Common myeloid progenitor, CD34-positive (primary cell): ENCODE results near the gene TLN1.

Experiments
- CTCF ChIA-PET: fragments of 350-600 bp; sonication (Branson Sonifier 250); formaldehyde crosslinking; loops from one replicate; lab custom pipeline; 2021; ENCODE audit warnings: antibody characterized with exemption; lab: Charles Lee
- POLR2A ChIA-PET: fragments of 350-600 bp; sonication (Branson Sonifier 250); formaldehyde crosslinking; loops from one replicate; lab custom pipeline; 2021; ENCODE audit warnings: antibody characterized with exemption; lab: Charles Lee
- DNase-seq, 3 donors: peaks; one replicate each; pipeline versions ENCODE4 v3.0.0 to v3.0.0-alpha.2; 2013
- H3K27ac ChIP-seq, 2 experiments: 1 replicate in 1 of 2; 2 replicates in 1 of 2; pipeline ENCODE4 v1.7.0; 2013; ENCODE audit warnings: inconsistent platforms in 2 of 2, low read length in 2 of 2, mild to moderate bottlenecking in 2 of 2, low read depth in 1 of 2, moderate library complexity in 1 of 2; ENCODE audit not compliant: severe bottlenecking in 2 of 2, insufficient read depth in 1 of 2, poor library complexity in 1 of 2
- H3K27me3 ChIP-seq, 5 experiments: replicated peaks in 2 of 5; 1 replicate in 3 of 5; 2 replicates in 2 of 5; pipeline versions ENCODE4 v1.6.1 to v1.7.0; 2013; ENCODE audit warnings: low read length in 4 of 5, mild to moderate bottlenecking in 2 of 5, moderate library complexity in 2 of 5, inconsistent platforms in 1 of 5; ENCODE audit not compliant: insufficient read depth in 5 of 5, control insufficient read depth in 4 of 5
- H3K36me3 ChIP-seq, 4 experiments: 1 replicate in 2 of 4; 2 replicates in 2 of 4; pipeline versions ENCODE4 v1.6.1 to v1.7.0; 2013; ENCODE audit warnings: low read length in 3 of 4, control low read depth in 1 of 4, mild to moderate bottlenecking in 1 of 4; ENCODE audit not compliant: control insufficient read depth in 4 of 4, insufficient read depth in 4 of 4
- H3K4me1 ChIP-seq, 4 experiments: 1 replicate in 3 of 4; 2 replicates in 1 of 4; pipeline versions ENCODE4 v1.6.1 to v1.7.1; 2013; ENCODE audit warnings: low read length in 3 of 4, mild to moderate bottlenecking in 3 of 4, control low read depth in 1 of 4, inconsistent platforms in 1 of 4, moderate library complexity in 1 of 4; ENCODE audit not compliant: control insufficient read depth in 4 of 4, insufficient read depth in 4 of 4; ENCODE audit errors: control extremely low read depth in 1 of 4
- H3K4me3 ChIP-seq, 7 experiments: 1 replicate in 4 of 7; 2 replicates in 3 of 7; pipeline versions ENCODE4 v1.5.1 to v1.7.0; 2013; ENCODE audit warnings: mild to moderate bottlenecking in 7 of 7, low read length in 6 of 7, moderate library complexity in 6 of 7, inconsistent platforms in 2 of 7, low read depth in 2 of 7, control low read depth in 1 of 7; ENCODE audit not compliant: insufficient read depth in 4 of 7, control insufficient read depth in 1 of 7; ENCODE audit errors: extremely low read depth in 1 of 7
- H3K9me3 ChIP-seq, 5 experiments: 1 replicate in 4 of 5; 2 replicates in 1 of 5; pipeline versions ENCODE4 v1.6.1 to v1.7.1; 2013; ENCODE audit warnings: low read length in 4 of 5, mild to moderate bottlenecking in 2 of 5, inconsistent platforms in 1 of 5, low read depth in 1 of 5, moderate library complexity in 1 of 5; ENCODE audit not compliant: control insufficient read depth in 4 of 5, insufficient read depth in 2 of 5; ENCODE audit errors: control extremely low read depth in 1 of 5
- WGBS: methylation state at CpG from one replicate; pipeline ENCODE4 v1.1.5; 2013; ENCODE audit not compliant: insufficient coverage; 5-methylcytosine and 5-hydroxymethylcytosine counted together

Gene TLN1

DNA sequence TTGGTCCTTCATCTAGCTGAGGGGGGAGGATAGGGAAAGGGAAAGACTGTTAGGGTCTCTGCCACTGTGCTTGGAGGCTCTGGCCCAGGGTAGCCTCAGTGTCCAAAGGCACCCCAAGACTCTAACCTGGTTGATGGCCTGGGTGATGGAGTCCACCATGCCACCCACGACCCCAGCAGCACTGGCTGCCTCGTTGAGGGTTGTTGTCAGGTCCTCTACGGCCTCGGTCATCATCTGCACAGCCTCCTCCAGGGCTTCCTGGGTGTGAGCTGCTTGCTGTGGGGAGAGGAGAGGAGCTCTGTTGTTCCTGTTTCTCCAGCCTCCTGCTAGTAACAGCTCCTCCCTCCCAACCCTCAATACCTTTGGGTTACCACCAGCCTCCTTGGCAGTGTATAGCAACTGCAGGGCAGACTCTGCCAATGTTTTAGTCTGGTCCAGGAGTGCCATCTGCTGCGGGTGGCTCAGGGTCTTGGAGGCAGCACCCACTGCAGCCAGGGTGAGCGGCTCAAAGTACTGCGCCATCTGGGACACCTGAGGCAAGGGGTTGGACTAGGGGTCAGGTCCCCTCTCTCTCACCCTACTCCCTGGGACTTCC lies 26.1 kb downstream of the TLN1 start:
- Histone ChIP-seq H3K36me3 (peaks cover 39 to 93% (median 85%) of the 10 kb centered on the region in 4 experiments), H3K27me3 (no peaks in the 10 kb centered on the region), H3K4me3 (no peak overlapping the region), H3K27ac (no peak overlapping the region), H3K4me1 (no peaks in the 10 kb centered on the region), H3K9me3 (no peaks in the 10 kb centered on the region)
- ChIA-PET POLR2A (no interaction called here), CTCF (interaction anchor here (0.8 to 5.8 kb wide), 8 partner anchors 9 to 198 kb away, joined by 3 to 37 read pairs (median 4); partner anchors contain the start of gene ARHGEF39)
- no peak for DNase-seq
- WGBS: 100% methylated on average over 2 of the region's 7 CpGs

GRCh38 chr9:35705372-35705771 lies 26.6 kb downstream of the TLN1 start:
- Histone ChIP-seq H3K27ac (no peak overlapping the region), H3K9me3 (no peaks in the 10 kb centered on the region), H3K27me3 (no peaks in the 10 kb centered on the region), H3K36me3 (peaks cover 40 to 93% (median 85%) of the 10 kb centered on the region in 4 experiments), H3K4me1 (no peaks in the 10 kb centered on the region), H3K4me3 (no peak overlapping the region)
- DNase-seq: no peak
- WGBS: 96% methylated on average over 7 of the region's 8 CpGs
- CTCF ChIA-PET: interaction anchor here (0.8 to 5.8 kb wide), 8 partner anchors 9 to 198 kb away, joined by 3 to 37 read pairs (median 4); partner anchors contain the start of gene ARHGEF39
- POLR2A ChIA-PET: no interaction called here

GRCh38 chr9:35703906-35704672 lies 27.9 kb downstream of the TLN1 start:
- Histone ChIP-seq H3K9me3 (no peaks in the 10 kb centered on the region), H3K36me3 (peaks cover 50 to 98% (median 92%) of the 10 kb centered on the region in 4 experiments), H3K4me1 (no peaks in the 10 kb centered on the region), H3K27ac (no peak overlapping the region), H3K4me3 (no peak overlapping the region), H3K27me3 (no peaks in the 10 kb centered on the region)
- DNase-seq: no peak
- ChIA-PET POLR2A (no interaction called here), CTCF (interaction anchor here (0.9 to 5.8 kb wide), 5 partner anchors 7 to 90 kb away, joined by 3 to 37 read pairs (median 3); no protein-coding TSS in a partner anchor)
- WGBS: 98% methylated on average over 26 of the region's 26 CpGs

DNA sequence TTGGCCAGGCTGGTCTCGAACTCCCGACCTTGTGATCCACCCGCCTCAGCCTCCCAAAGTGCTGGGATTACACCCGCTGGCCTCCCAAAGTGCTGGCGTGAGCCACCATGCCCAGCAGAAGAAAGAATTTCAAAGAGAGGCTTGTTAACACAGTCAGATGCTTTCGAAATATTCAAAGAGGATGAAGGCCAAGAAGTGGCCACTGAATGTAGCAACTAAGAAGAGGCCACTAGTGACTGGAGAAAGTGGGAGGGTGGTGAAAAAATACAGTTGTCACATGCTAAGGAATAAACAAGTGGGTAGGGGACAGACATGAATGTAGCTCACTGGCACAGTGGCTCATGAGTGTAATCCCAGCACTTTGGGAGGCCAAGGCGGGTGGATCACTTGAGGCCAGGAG lies 29.3 kb downstream of the TLN1 start:
- ChIA-PET POLR2A (interaction anchor here (0.6 kb wide), 1 partner anchor 41 kb away, joined by 3 read pairs; no protein-coding TSS in a partner anchor), CTCF (interaction anchor here (0.7 to 1.3 kb wide), 4 partner anchors 8 to 27 kb away, joined by 3 to 4 read pairs (median 4); no protein-coding TSS in a partner anchor)
- H3K27me3 ChIP-seq: no peaks in the 10 kb centered on the region
- 90% methylated on average over 7 of the region's 7 CpGs for WGBS
- DNase-seq: no peak
- no peaks in the 10 kb centered on the region for H3K4me1 ChIP-seq
- H3K36me3 ChIP-seq: peaks cover 51 to 98% (median 94%) of the 10 kb centered on the region in 4 experiments
- H3K9me3 ChIP-seq: no peaks in the 10 kb centered on the region
- H3K27ac ChIP-seq: no peak overlapping the region
- H3K4me3 ChIP-seq: no peak overlapping the region

DNA sequence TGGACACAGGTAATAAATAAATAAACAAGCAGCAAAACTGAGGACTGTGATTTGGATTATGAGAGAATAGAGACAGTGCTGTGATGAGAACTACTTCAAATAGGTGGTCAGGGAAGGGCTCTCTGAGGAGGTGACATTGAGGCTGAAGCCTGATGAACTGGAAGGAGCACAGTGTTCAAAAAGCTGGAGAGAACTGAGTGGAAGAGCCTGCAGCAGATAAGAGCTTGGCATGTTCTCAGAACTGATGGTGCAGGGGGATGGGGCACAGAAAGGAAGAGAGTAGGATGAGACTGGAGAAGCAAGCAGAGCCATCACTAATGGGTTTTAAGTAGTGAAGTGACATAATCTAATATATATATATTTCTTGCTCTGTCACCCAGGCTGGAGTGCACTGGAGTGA lies 31.1 kb downstream of the TLN1 start:
- H3K4me3 ChIP-seq: no peak overlapping the region
- no peak for DNase-seq
- ChIA-PET POLR2A (no interaction called here), CTCF (interaction anchor here (1.2 to 2.1 kb wide), 6 partner anchors 10 to 37 kb away, joined by 3 to 13 read pairs (median 4); no protein-coding TSS in a partner anchor)
- no peak overlapping the region for H3K27ac ChIP-seq
- no peaks in the 10 kb centered on the region for H3K9me3 ChIP-seq
- H3K4me1 ChIP-seq: no peaks in the 10 kb centered on the region
- no peaks in the 10 kb centered on the region for H3K27me3 ChIP-seq
- H3K36me3 ChIP-seq: peaks cover 54 to 98% (median 94%) of the 10 kb centered on the region in 4 experiments

DNA sequence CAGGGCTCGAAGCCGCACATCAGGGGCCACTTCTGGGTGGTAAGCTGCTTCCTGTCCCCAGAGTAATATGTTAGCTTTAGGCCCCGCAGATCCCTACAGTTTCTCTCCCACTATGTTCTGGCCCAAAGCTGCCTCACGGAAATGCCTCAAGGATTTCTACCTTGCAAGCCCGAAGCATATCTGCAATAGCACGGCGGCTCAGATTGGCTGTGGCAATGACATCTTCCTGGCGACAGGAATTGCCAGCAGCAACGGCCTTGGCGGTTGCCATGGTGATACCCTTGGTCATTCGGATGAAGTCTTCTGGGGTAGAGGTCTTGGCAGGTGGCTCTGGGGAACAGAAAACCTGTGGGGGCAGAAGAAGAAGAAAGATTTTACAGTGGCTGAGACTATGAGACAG lies 32.0 kb downstream of the TLN1 start:
- no peak overlapping the region for H3K4me3 ChIP-seq
- H3K27ac ChIP-seq: no peak overlapping the region
- H3K36me3 ChIP-seq: peaks cover 57 to 94% (median 87%) of the 10 kb centered on the region in 4 experiments
- H3K9me3 ChIP-seq: no peaks in the 10 kb centered on the region
- no peak for DNase-seq
- ChIA-PET CTCF (interaction anchor here (1.2 to 2.1 kb wide), 4 partner anchors 9 to 27 kb away, joined by 3 to 13 read pairs (median 5); no protein-coding TSS in a partner anchor), POLR2A (no interaction called here)
- H3K27me3 ChIP-seq: no peaks in the 10 kb centered on the region
- H3K4me1 ChIP-seq: no peaks in the 10 kb centered on the region
- 95% methylated on average over 11 of the region's 11 CpGs for WGBS
